ENCODE results near the gene DR1. TPM values are rescaled to one million over a fixed set of nuclear protein-coding genes. Genes with fewer than 3 reads are reported as not detected.
"Not testable (repeated sequence)": the region's sequence is repeated elsewhere in the genome, so short reads cannot be mapped to it uniquely, and the experiment has no call there.

The DR1 gene
- polyA plus RNA-seq, 3 donors from 2014 or later = 48.0 to 87.9 (median 80.5) TPM

GRCh38 chr1:93374334-93375106 is 28.8 kb downstream of the DR1 start:
- Mint-ChIP-seq H3K27me3 (ENCODE audit: low read depth in 3 of 3) (no peaks in the 10 kb centered on the region), H3K36me3 (peaks cover 20 to 25% (median 22%) of the 10 kb centered on the region in 3 donors), H3K27ac (no peak overlapping the region)

GRCh38 chr1:93384656-93385055 is 38.9 kb downstream of the DR1 start:
- Mint-ChIP-seq H3K36me3 (peaks cover 13 to 22% (median 15%) of the 10 kb centered on the region in 3 donors), H3K4me3 (no peak overlapping the region), H3K4me1 (no peaks in the 10 kb centered on the region), H3K27ac (no peak overlapping the region), H3K27me3 (ENCODE audit: low read depth in 3 of 3) (peaks cover 0 to 4% (median 1%) of the 10 kb centered on the region in 3 donors), H3K9me3 (peaks cover 4 to 20% (median 13%) of the 10 kb centered on the region in 6 donors)
- DNase-seq = no peak

More at GRCh38 chr1:93374334-93375106, 28.8 kb downstream of the DR1 start:
- Mint-ChIP-seq H3K4me3 (no peak overlapping the region), H3K4me1 (no peaks in the 10 kb centered on the region), H3K9me3 (peaks cover 8 to 25% (median 11%) of the 10 kb centered on the region in 6 donors)
- DNase-seq = no peak

GRCh38 chr1:93386268-93386667 is 40.6 kb downstream of the DR1 start:
- Mint-ChIP-seq H3K9me3 (peaks cover 4 to 20% (median 14%) of the 10 kb centered on the region in 6 donors), H3K36me3 (peaks cover 13 to 22% (median 13%) of the 10 kb centered on the region in 3 donors)
- not testable (repeated sequence) for H3K4me1 Mint-ChIP-seq; H3K4me3 Mint-ChIP-seq; DNase-seq; H3K27me3 Mint-ChIP-seq (ENCODE audit: low read depth in 3 of 3); H3K27ac Mint-ChIP-seq

GRCh38 chr1:93394514-93394913 is 48.8 kb downstream of the DR1 start:
- Mint-ChIP-seq H3K27me3 (ENCODE audit: low read depth in 3 of 3) (peaks cover 0 to 2% (median 0%) of the 10 kb centered on the region in 3 donors), H3K36me3 (peaks cover 0 to 7% (median 0%) of the 10 kb centered on the region in 3 donors), H3K27ac (no peak overlapping the region), H3K4me1 (no peaks in the 10 kb centered on the region), H3K9me3 (peaks cover 0 to 3% (median 0%) of the 10 kb centered on the region in 6 donors), H3K4me3 (no peak overlapping the region)
- DNase-seq = no peak

GRCh38 chr1:93395195-93395594 is 49.5 kb downstream of the DR1 start:
- Mint-ChIP-seq H3K27ac (no peak overlapping the region), H3K36me3 (peaks cover 0 to 7% (median 0%) of the 10 kb centered on the region in 3 donors), H3K27me3 (ENCODE audit: low read depth in 3 of 3) (peaks cover 0 to 2% (median 0%) of the 10 kb centered on the region in 3 donors), H3K4me3 (no peak overlapping the region), H3K9me3 (peaks cover 0 to 3% (median 0%) of the 10 kb centered on the region in 6 donors), H3K4me1 (no peaks in the 10 kb centered on the region)
- no peak for DNase-seq

GRCh38 chr1:93399781-93400180 is 54.1 kb downstream of the DR1 start:
- H3K9me3 Mint-ChIP-seq = no peaks in the 10 kb centered on the region
- H3K27ac Mint-ChIP-seq = no peak overlapping the region
- H3K4me3 Mint-ChIP-seq = no peak overlapping the region
- DNase-seq = no peak
- H3K36me3 Mint-ChIP-seq = peaks cover 0 to 7% (median 0%) of the 10 kb centered on the region in 3 donors
- H3K4me1 Mint-ChIP-seq = no peaks in the 10 kb centered on the region
- peaks cover 0 to 5% (median 1%) of the 10 kb centered on the region in 3 donors for H3K27me3 Mint-ChIP-seq (ENCODE audit: low read depth in 3 of 3)

GRCh38 chr1:93408203-93408602 is 62.5 kb downstream of the DR1 start:
- Mint-ChIP-seq H3K4me1 (no peaks in the 10 kb centered on the region), H3K4me3 (no peak overlapping the region), H3K36me3 (no peaks in the 10 kb centered on the region), H3K27me3 (ENCODE audit: low read depth in 3 of 3) (peaks cover 2 to 5% (median 3%) of the 10 kb centered on the region in 3 donors), H3K9me3 (peaks cover 0 to 5% (median 0%) of the 10 kb centered on the region in 6 donors), H3K27ac (no peak overlapping the region)
- no peak for DNase-seq

- no peaks in the 10 kb centered on the region for H3K36me3 Mint-ChIP-seq
- peaks cover 0 to 5% (median 0%) of the 10 kb centered on the region in 6 donors for H3K9me3 Mint-ChIP-seq
- H3K27ac Mint-ChIP-seq = no peak overlapping the region
- DNase-seq = no peak
- no peaks in the 10 kb centered on the region for H3K4me1 Mint-ChIP-seq
- H3K27me3 Mint-ChIP-seq (ENCODE audit: low read depth in 3 of 3) = peaks cover 0 to 2% (median 0%) of the 10 kb centered on the region in 3 donors
- H3K4me3 Mint-ChIP-seq = no peak overlapping the region
Measured at GRCh38 chr1:93411000-93411399, 65.3 kb downstream of the DR1 start.

GRCh38 chr1:93414749-93415148 is 69.0 kb downstream of the DR1 start:
- no peaks in the 10 kb centered on the region for H3K36me3 Mint-ChIP-seq
- no peaks in the 10 kb centered on the region for H3K4me1 Mint-ChIP-seq
- H3K9me3 Mint-ChIP-seq = no peaks in the 10 kb centered on the region
- no peak overlapping the region for H3K27ac Mint-ChIP-seq
- H3K4me3 Mint-ChIP-seq = no peak overlapping the region
- no peak for DNase-seq
- H3K27me3 Mint-ChIP-seq (ENCODE audit: low read depth in 3 of 3) = no peaks in the 10 kb centered on the region

GRCh38 chr1:93415296-93415695 is 69.6 kb downstream of the DR1 start:
- no peak for DNase-seq
- Mint-ChIP-seq H3K4me3 (no peak overlapping the region), H3K27ac (no peak overlapping the region), H3K4me1 (no peaks in the 10 kb centered on the region), H3K9me3 (no peaks in the 10 kb centered on the region), H3K27me3 (ENCODE audit: low read depth in 3 of 3) (no peaks in the 10 kb centered on the region), H3K36me3 (no peaks in the 10 kb centered on the region)

- no peaks in the 10 kb centered on the region for H3K4me1 Mint-ChIP-seq
- no peak for DNase-seq
- H3K4me3 Mint-ChIP-seq = no peak overlapping the region
- no peak overlapping the region for H3K27ac Mint-ChIP-seq
- H3K9me3 Mint-ChIP-seq = no peaks in the 10 kb centered on the region
- no peaks in the 10 kb centered on the region for H3K36me3 Mint-ChIP-seq
- H3K27me3 Mint-ChIP-seq (ENCODE audit: low read depth in 3 of 3) = peaks cover 0 to 2% (median 0%) of the 10 kb centered on the region in 3 donors
Measured at GRCh38 chr1:93416183-93416582, 70.5 kb downstream of the DR1 start.

Other genes with a start within 250 kb of the DR1 start
- 10 to 100 TPM; 27.1 to 44.8 (median 32.6) TPM for gene TMED5, start 165.5 kb upstream of the DR1 start, polyA plus RNA-seq
- gene CCDC18, start 165.2 kb upstream of the DR1 start, polyA plus RNA-seq = 1 to 10 TPM; 2.8 to 6.3 (median 3.3) TPM
- gene FNBP1L, start 102.2 kb downstream of the DR1 start, polyA plus RNA-seq = under 1 TPM in 2 of 3 donors, not detected in 1; 0.18 to 0.21 TPM